ENCODE data around the gene SMIM27. TPM values are rescaled to one million over a fixed set of nuclear protein-coding genes. Genes with fewer than 3 reads are reported as not detected.
A peak's percentile ranks its signal among the peaks of the same experiment; 100 is the strongest.

Gene SMIM27
- total and polyA plus RNA-seq, 2 of the 13 experiments (the other 11 are each of a cell fraction or from before 2014, with no cell fraction given) = 17.9 to 19.0 TPM

DNA sequence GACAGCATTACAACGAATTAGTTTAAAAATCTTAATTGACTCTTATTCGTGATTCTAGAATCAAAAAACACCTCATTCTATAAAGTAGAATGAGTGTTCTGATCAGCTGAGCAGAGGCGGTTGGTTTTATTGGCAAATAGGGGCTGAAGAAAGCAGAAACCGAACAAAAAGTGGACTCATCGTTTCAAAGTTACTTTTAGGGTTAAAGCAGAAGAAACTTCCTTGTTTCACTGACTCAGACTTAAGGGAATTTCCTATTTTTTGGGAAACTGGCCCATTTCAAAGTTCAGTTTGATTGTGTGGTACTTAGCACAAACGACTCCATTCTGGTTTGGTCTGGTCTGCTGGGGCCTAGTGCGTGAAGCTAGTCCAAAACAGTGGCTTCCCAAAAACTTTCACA is 21.7 kb downstream of the SMIM27 start:
- intact Hi-C loops (cut with micrococcal nuclease; ENCODE audit: unreplicated experiment) (loop anchor here (2.0 kb wide), 1 partner anchor 147 kb away; no protein-coding TSS in a partner anchor), in situ Hi-C loops (cut with HindIII; ENCODE audit: extremely low pct_ligation_motif_present, low pct_unique_long_range_greater_than_20kb) (loop anchor here (5.0 kb wide), 1 partner anchor 192 kb away; the partner anchor contains the start of gene ACO1)
- POLR2A ChIA-PET = interaction anchor here (1.0 to 2.8 kb wide), 4 partner anchors 22 to 195 kb away, joined by 5 to 36 read pairs (median 14); partner anchors contain the start of genes ACO1, RIGI, SMIM27 and TOPORS

DNA sequence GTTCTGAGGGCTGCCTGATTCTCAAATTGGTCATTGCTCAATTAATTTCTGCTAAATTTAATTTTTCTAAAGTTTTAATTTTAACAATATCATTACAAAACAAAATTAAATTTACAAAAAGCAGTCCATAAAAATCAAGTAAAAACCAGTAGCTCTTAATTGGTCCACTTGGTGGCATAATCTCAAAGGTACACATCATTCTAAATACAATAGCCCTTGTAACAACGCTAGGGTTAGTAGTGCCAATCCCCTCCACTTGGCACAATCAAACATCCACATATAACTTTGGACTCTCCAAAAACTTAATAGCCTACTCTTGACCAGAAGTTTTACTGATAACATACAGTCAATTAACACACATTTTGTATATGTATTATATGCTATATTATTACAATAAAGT is 22.7 kb downstream of the SMIM27 start:
- BruUV-seq (replicated peaks) = no TSS peak
- intact Hi-C loops (cut with micrococcal nuclease; ENCODE audit: unreplicated experiment) = no loop called here
- TF ChIP-seq PHF21A (CRISPR knock-in tag; IDR thresholded peaks at IDR 0.05) (no peak), IRF2 (CRISPR knock-in tag; IDR thresholded peaks at IDR 0.05) (no peak), ZNF432 (CRISPR knock-in tag; IDR thresholded peaks at IDR 0.05; ENCODE audit: borderline replicate concordance) (no peak), ZNF207 (IDR thresholded peaks at IDR 0.05; ENCODE audit: borderline replicate concordance) (no peak), SP140L (CRISPR knock-in tag; IDR thresholded peaks at IDR 0.05; ENCODE audit: borderline replicate concordance) (no peak), HOXA7 (CRISPR knock-in tag; IDR thresholded peaks at IDR 0.05) (no peak), SMC3 (IDR thresholded peaks at IDR 0.05; ENCODE audit: low read length) (no peak)
- TF ChIP-seq, protein P1, sequence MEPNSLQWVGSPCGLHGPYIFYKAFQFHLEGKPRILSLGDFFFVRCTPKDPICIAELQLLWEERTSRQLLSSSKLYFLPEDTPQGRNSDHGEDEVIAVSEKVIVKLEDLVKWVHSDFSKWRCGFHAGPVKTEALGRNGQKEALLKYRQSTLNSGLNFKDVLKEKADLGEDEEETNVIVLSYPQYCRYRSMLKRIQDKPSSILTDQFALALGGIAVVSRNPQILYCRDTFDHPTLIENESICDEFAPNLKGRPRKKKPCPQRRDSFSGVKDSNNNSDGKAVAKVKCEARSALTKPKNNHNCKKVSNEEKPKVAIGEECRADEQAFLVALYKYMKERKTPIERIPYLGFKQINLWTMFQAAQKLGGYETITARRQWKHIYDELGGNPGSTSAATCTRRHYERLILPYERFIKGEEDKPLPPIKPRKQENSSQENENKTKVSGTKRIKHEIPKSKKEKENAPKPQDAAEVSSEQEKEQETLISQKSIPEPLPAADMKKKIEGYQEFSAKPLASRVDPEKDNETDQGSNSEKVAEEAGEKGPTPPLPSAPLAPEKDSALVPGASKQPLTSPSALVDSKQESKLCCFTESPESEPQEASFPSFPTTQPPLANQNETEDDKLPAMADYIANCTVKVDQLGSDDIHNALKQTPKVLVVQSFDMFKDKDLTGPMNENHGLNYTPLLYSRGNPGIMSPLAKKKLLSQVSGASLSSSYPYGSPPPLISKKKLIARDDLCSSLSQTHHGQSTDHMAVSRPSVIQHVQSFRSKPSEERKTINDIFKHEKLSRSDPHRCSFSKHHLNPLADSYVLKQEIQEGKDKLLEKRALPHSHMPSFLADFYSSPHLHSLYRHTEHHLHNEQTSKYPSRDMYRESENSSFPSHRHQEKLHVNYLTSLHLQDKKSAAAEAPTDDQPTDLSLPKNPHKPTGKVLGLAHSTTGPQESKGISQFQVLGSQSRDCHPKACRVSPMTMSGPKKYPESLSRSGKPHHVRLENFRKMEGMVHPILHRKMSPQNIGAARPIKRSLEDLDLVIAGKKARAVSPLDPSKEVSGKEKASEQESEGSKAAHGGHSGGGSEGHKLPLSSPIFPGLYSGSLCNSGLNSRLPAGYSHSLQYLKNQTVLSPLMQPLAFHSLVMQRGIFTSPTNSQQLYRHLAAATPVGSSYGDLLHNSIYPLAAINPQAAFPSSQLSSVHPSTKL (CRISPR knock-in tag; IDR thresholded peaks at IDR 0.05) = no peak

More for the DNA sequence above, 21.7 kb downstream of the SMIM27 start:
- peak overlapping the region; percentile 77; the same call in 1 of the 2 replicates for H3K9ac ChIP-seq (ENCODE audit: insufficient read depth, low read depth, low read length)
- H2AFZ ChIP-seq (ENCODE audit: low read length) = no peak overlapping the region
- no TSS peak for BruUV-seq (replicated peaks)
- WGBS (ENCODE audit: low lambda C conversion rate) = 74% methylated on average over 7 of the region's 7 CpGs
- peaks cover 24% of the 10 kb centered on the region for H3K4me1 ChIP-seq (ENCODE audit: insufficient read depth, low read length)
- peak overlapping the region; percentile 81 for H3K4me2 ChIP-seq (ENCODE audit: low read depth, low read length)
- no peaks in the 10 kb centered on the region for H4K20me1 ChIP-seq (ENCODE audit: insufficient read depth, low read length)
- no peaks in the 10 kb centered on the region for H3K9me3 ChIP-seq (ENCODE audit: low read length)
- CTCF ChIA-PET (ENCODE audit: low intra/inter-chr PET ratio, low total read pairs) = interaction anchor here (2.1 to 3.8 kb wide), 2 partner anchors 190 to 195 kb away, joined by 5 to 52 read pairs; no protein-coding TSS in a partner anchor
- no peak for FAIRE-seq
- peak overlapping the region in 2 of 3 experiments; percentile 81 to 83; a peak in 2 of 6 replicates for H3K4me3 ChIP-seq (replicated peaks in 1 of 3; ENCODE audit: insufficient read depth in 1 of 3, low read depth in 2 of 3, low read length in 3 of 3)
- H3K36me3 ChIP-seq (replicated peaks in 1 of 2; ENCODE audit: control insufficient read depth in 1 of 2, insufficient read depth in 2 of 2, low read length in 2 of 2) = peaks cover 3 to 7% of the 10 kb centered on the region in 2 experiments; a peak in 2 of 5 replicates
- peaks cover 32% of the 10 kb centered on the region for H3K79me2 ChIP-seq (ENCODE audit: insufficient read depth, low read length)
- no peak overlapping the region for H3K27ac ChIP-seq (ENCODE audit: extremely low read length, insufficient read depth, low read length)
- ATAC-seq = no peak
- no peaks in the 10 kb centered on the region; a peak in 1 of 5 replicates for H3K27me3 ChIP-seq (ENCODE audit: control insufficient read depth in 1 of 2, insufficient read depth in 2 of 2, low read length in 2 of 2)
- TF ChIP-seq KAT7 (CRISPR knock-in tag; IDR thresholded peaks at IDR 0.05; ENCODE audit: borderline replicate concordance) (no peak), NPAS2 (CRISPR knock-in tag; IDR thresholded peaks at IDR 0.05; ENCODE audit: borderline replicate concordance) (no peak), SMAD9 (CRISPR knock-in tag; IDR thresholded peaks at IDR 0.05) (no peak)
- TF ChIP-seq, protein P2, sequence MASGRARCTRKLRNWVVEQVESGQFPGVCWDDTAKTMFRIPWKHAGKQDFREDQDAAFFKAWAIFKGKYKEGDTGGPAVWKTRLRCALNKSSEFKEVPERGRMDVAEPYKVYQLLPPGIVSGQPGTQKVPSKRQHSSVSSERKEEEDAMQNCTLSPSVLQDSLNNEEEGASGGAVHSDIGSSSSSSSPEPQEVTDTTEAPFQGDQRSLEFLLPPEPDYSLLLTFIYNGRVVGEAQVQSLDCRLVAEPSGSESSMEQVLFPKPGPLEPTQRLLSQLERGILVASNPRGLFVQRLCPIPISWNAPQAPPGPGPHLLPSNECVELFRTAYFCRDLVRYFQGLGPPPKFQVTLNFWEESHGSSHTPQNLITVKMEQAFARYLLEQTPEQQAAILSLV (CRISPR knock-in tag; IDR thresholded peaks at IDR 0.05; ENCODE audit: borderline replicate concordance) = no peak
- no peak for DNase-seq (ENCODE audit: low spot score)

More for the DNA sequence above, 22.7 kb downstream of the SMIM27 start:
- Histone ChIP-seq H3K27me3 (ENCODE audit: control insufficient read depth in 1 of 2, insufficient read depth in 2 of 2, low read length in 2 of 2) (no peaks in the 10 kb centered on the region; a peak in 1 of 5 replicates), H3K4me3 (replicated peaks in 1 of 3; ENCODE audit: insufficient read depth in 1 of 3, low read depth in 2 of 3, low read length in 3 of 3) (no peak overlapping the region), H3K27ac (ENCODE audit: extremely low read length, insufficient read depth, low read length) (no peak overlapping the region), H3K4me2 (ENCODE audit: low read depth, low read length) (no peak overlapping the region), H4K20me1 (ENCODE audit: insufficient read depth, low read length) (no peaks in the 10 kb centered on the region), H3K79me2 (ENCODE audit: insufficient read depth, low read length) (peaks cover 28% of the 10 kb centered on the region), H3K4me1 (ENCODE audit: insufficient read depth, low read length) (peaks cover 32% of the 10 kb centered on the region), H3K36me3 (replicated peaks in 1 of 2; ENCODE audit: control insufficient read depth in 1 of 2, insufficient read depth in 2 of 2, low read length in 2 of 2) (peaks cover 2 to 5% of the 10 kb centered on the region in 2 experiments; a peak in 2 of 5 replicates), H3K9me3 (ENCODE audit: low read length) (no peaks in the 10 kb centered on the region), H3K9ac (ENCODE audit: insufficient read depth, low read depth, low read length) (no peak overlapping the region), H2AFZ (ENCODE audit: low read length) (no peak overlapping the region)
- CTCF ChIA-PET (ENCODE audit: low intra/inter-chr PET ratio, low total read pairs) = no interaction called here
- WGBS (ENCODE audit: low lambda C conversion rate) = 0% methylated on average over 1 of the region's 1 CpG
- ATAC-seq (no peak), DNase-seq (ENCODE audit: low spot score) (no peak), FAIRE-seq (no peak)
- POLR2A ChIA-PET = no interaction called here
- in situ Hi-C loops (cut with HindIII; ENCODE audit: extremely low pct_ligation_motif_present, low pct_unique_long_range_greater_than_20kb) = loop anchor here (5.0 kb wide), 1 partner anchor 193 kb away; the partner anchor contains the start of gene ACO1

Data from HepG2 (cell line).